Skeletal muscle tissue (tissue), 4 donors: ENCODE results near the gene ANK2. TPM values are rescaled to one million over a fixed set of nuclear protein-coding genes. Genes with fewer than 3 reads are reported as not detected.

Experiments
- H3K27ac ChIP-seq: one replicate; pipeline ENCODE4 v1.7.0; 2013; ENCODE audit warnings: mild to moderate bottlenecking, low read depth, low read length, inconsistent platforms
- H3K27me3 ChIP-seq, 3 donors: one replicate each; pipeline ENCODE4 v1.7.0; 2013; ENCODE audit warnings: low read length in 3 of 3; ENCODE audit not compliant: control insufficient read depth in 3 of 3, insufficient read depth in 3 of 3
- H3K36me3 ChIP-seq, 3 donors: one replicate each; pipeline ENCODE4 v1.7.0; 2013; ENCODE audit warnings: low read length in 3 of 3; ENCODE audit not compliant: control insufficient read depth in 3 of 3, insufficient read depth in 3 of 3
- H3K4me1 ChIP-seq, 3 donors: one replicate each; pipeline ENCODE4 v1.7.0; 2013; ENCODE audit warnings: low read length in 3 of 3, mild to moderate bottlenecking in 3 of 3; ENCODE audit not compliant: control insufficient read depth in 3 of 3, insufficient read depth in 3 of 3
- H3K4me3 ChIP-seq, 3 donors: one replicate each; pipeline ENCODE4 v1.7.0; 2013; ENCODE audit warnings: low read length in 3 of 3
- H3K9ac ChIP-seq, 3 donors: one replicate each; pipeline ENCODE4 v1.7.0; 2013; ENCODE audit warnings: low read length in 3 of 3, mild to moderate bottlenecking in 3 of 3, moderate library complexity in 2 of 3, low read depth in 1 of 3
- H3K9me3 ChIP-seq, 3 donors: one replicate each; pipeline ENCODE4 v1.7.0; 2013; ENCODE audit warnings: low read length in 3 of 3; ENCODE audit not compliant: control insufficient read depth in 3 of 3
- total RNA-seq: library from RNA; depleted of rRNA; stranded (reverse); fragments of >200 nt; gene quantifications from one replicate; pipeline ENCODE4 v1.2.3, GENCODE V29; 2014
- donor health status: Osteomylitis.

The ANK2 gene
- total RNA-seq, 1 donor from 2014 or later: 383 TPM

GRCh38 chr4:113050371-113050755 lies 910 bp downstream of the ANK2 start:
- no peaks in the 10 kb centered on the region for H3K4me1 ChIP-seq
- no peaks in the 10 kb centered on the region for H3K9me3 ChIP-seq
- no peaks in the 10 kb centered on the region for H3K36me3 ChIP-seq
- H3K27me3 ChIP-seq: no peaks in the 10 kb centered on the region
- H3K27ac ChIP-seq: no peak overlapping the region
- no peak overlapping the region for H3K4me3 ChIP-seq
- no peak overlapping the region for H3K9ac ChIP-seq

- Histone ChIP-seq H3K4me1 (no peaks in the 10 kb centered on the region), H3K27ac (no peak overlapping the region), H3K36me3 (no peaks in the 10 kb centered on the region), H3K9ac (no peak overlapping the region), H3K4me3 (no peak overlapping the region), H3K9me3 (no peaks in the 10 kb centered on the region), H3K27me3 (no peaks in the 10 kb centered on the region)
Measured at GRCh38 chr4:113050837-113051236, 1.4 kb downstream of the ANK2 start.

GRCh38 chr4:113051361-113051760 lies 1.9 kb downstream of the ANK2 start:
- no peak overlapping the region for H3K27ac ChIP-seq
- no peaks in the 10 kb centered on the region for H3K9me3 ChIP-seq
- H3K9ac ChIP-seq: no peak overlapping the region
- H3K4me1 ChIP-seq: no peaks in the 10 kb centered on the region
- H3K36me3 ChIP-seq: no peaks in the 10 kb centered on the region
- H3K4me3 ChIP-seq: no peak overlapping the region
- no peaks in the 10 kb centered on the region for H3K27me3 ChIP-seq

- Histone ChIP-seq H3K9ac (no peak overlapping the region), H3K4me3 (no peak overlapping the region), H3K27me3 (no peaks in the 10 kb centered on the region), H3K4me1 (no peaks in the 10 kb centered on the region), H3K27ac (no peak overlapping the region), H3K36me3 (no peaks in the 10 kb centered on the region), H3K9me3 (no peaks in the 10 kb centered on the region)
Measured at GRCh38 chr4:113052379-113052951, 3.0 kb downstream of the ANK2 start.

GRCh38 chr4:113053883-113054282 lies 4.4 kb downstream of the ANK2 start:
- Histone ChIP-seq H3K27ac (no peak overlapping the region), H3K9me3 (no peaks in the 10 kb centered on the region), H3K27me3 (no peaks in the 10 kb centered on the region), H3K36me3 (no peaks in the 10 kb centered on the region), H3K4me1 (no peaks in the 10 kb centered on the region), H3K4me3 (no peak overlapping the region), H3K9ac (no peak overlapping the region)

GRCh38 chr4:113056318-113056717 lies 6.9 kb downstream of the ANK2 start:
- Histone ChIP-seq H3K4me1 (no peaks in the 10 kb centered on the region), H3K9ac (peak overlapping the region in 1 of 3 donors; percentile 35), H3K9me3 (no peaks in the 10 kb centered on the region), H3K36me3 (no peaks in the 10 kb centered on the region), H3K27me3 (no peaks in the 10 kb centered on the region), H3K27ac (no peak overlapping the region), H3K4me3 (no peak overlapping the region)

- Histone ChIP-seq H3K27ac (no peak overlapping the region), H3K4me3 (no peak overlapping the region), H3K9me3 (no peaks in the 10 kb centered on the region), H3K36me3 (no peaks in the 10 kb centered on the region), H3K27me3 (no peaks in the 10 kb centered on the region), H3K4me1 (no peaks in the 10 kb centered on the region), H3K9ac (no peak overlapping the region)
Measured at GRCh38 chr4:113057891-113058290, 8.4 kb downstream of the ANK2 start.

GRCh38 chr4:113059449-113060182 lies 10.2 kb downstream of the ANK2 start:
- H3K9me3 ChIP-seq: no peaks in the 10 kb centered on the region
- H3K36me3 ChIP-seq: no peaks in the 10 kb centered on the region
- H3K4me3 ChIP-seq: no peak overlapping the region
- H3K9ac ChIP-seq: no peak overlapping the region
- no peaks in the 10 kb centered on the region for H3K27me3 ChIP-seq
- no peaks in the 10 kb centered on the region for H3K4me1 ChIP-seq
- no peak overlapping the region for H3K27ac ChIP-seq

- Histone ChIP-seq H3K4me1 (no peaks in the 10 kb centered on the region), H3K27ac (no peak overlapping the region), H3K27me3 (no peaks in the 10 kb centered on the region), H3K9me3 (no peaks in the 10 kb centered on the region), H3K4me3 (no peak overlapping the region), H3K36me3 (no peaks in the 10 kb centered on the region), H3K9ac (no peak overlapping the region)
Measured at GRCh38 chr4:113060853-113061252, 11.4 kb downstream of the ANK2 start.

- Histone ChIP-seq H3K4me1 (no peaks in the 10 kb centered on the region), H3K4me3 (no peak overlapping the region), H3K27me3 (no peaks in the 10 kb centered on the region), H3K27ac (no peak overlapping the region), H3K9ac (no peak overlapping the region), H3K36me3 (no peaks in the 10 kb centered on the region), H3K9me3 (no peaks in the 10 kb centered on the region)
Measured at GRCh38 chr4:113064244-113064643, 14.8 kb downstream of the ANK2 start.
